ENCODE data around the gene HOXA4.

The HOXA4 gene

DNA sequence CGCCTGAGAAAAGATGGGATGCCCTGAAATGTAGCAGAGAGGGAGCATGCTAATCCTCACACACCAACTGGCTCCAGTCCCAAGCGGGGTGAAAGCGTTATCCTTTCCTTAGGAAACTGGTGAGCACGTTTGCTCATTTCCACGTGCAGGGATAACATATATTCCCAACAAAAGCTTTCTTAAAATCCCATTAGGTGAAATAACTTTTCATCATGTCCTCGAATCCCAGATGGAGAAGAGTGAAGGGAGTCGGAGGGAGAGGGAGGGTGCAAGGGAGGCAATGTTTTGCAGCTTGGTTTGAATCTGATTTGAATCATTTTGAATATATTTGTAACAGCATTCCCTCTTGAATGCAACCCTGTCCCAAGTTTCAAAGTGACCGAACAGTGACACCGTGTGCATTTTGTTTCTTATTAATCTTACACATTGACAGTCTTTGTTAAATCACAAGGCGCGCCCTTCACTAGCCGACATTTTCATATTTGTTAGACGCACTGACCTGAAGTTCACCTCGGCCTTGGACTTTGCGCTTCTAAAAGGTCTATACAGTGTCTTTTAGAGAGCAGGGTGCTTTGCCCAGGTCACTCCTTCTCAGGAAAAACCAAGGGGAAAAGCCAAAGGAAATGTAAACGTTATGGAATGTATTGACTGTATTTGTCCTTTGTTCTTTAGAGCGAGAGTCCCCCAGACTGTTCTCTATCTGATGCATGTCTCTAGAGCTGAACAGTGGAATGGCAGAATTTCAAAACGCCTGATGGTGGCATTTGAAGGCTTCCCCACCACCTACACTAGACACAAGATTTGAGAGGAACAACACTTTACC lies 3.1 kb upstream of the HOXA4 start:
- no peak for DNase-seq

DNA sequence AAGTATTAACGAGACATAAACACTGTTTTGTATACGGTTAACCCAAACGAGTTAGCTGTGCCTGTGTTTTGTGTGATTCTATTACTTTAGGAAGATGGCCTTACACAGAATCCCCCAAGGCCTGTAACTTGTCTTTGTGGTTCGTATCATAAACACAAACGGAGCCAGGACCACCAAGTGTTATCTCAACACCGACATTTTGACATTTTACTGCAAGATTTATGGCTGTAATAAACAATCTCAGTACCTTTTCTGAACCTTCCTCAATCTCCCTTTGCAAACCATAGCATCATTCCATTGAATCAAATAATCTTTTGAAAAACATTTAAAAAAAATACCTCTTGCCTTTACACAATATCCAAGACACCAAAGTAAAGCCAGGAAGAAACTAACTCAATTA lies 2.4 kb upstream of the HOXA4 start:
- DNase-seq: no peak

DNA sequence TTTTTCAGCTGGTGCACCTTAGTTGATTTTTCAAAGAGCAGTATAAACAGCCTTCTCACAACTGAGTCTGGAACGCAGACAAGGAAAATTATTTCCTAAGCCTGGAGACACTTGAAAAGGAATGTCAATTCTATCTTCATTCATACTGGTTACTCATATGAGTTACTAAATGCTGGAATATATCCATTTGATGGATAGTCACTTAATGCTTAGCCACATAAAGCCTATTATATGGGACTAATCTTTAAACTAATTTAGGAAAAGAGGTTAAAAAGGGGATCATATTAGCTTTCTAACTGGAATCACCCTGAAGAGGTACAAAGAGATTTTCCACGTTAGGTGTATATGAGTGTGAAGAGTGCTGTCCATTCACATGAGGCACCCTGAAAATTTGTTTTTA lies 1.7 kb upstream of the HOXA4 start:
- DNase-seq: no peak

GRCh38 chr7:27131390-27131819 lies 848 bp upstream of the HOXA4 start:
- no peak for DNase-seq

DNA sequence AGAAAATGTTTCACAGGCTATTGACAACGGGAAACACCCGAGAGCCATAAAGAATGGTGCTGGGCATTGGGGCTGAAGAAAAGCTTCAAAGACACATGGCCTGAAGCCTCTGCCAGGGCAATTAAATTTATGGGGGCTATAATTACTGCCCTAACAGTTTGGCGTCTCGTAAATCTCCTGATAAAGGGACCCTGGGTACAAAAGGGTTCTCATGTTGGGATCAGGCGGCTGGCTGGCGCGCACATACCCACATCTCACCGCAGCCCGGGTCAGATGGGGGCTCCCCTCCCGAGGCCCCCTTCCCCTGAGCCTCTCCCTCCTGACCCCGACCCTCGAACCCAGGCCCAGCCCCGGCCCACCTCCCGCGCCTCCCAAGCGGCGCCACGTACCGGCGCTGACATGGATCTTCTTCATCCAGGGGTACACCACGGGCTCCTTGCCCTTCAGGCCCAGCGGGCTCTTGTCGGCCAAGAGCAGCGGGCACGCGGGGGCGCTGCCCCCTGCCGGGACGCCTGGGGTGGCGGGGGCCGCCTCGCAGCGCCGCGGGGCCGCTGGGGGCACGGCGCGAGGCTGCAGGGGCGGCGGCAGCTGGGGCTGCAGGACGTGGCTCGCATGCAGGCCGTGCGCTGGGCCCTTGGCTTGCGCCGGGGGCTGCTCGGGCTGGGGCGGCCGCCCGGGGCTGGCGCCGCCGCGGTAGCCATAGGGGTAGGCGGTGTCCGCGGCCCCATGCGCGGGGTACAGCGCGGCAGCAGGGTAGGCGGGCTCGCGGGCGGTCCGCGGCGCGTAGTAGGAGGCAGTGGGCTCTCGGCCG lies 623 bp downstream of the HOXA4 start:
- DNase-seq: no peak

- no peak for DNase-seq
These were observed 1.5 kb downstream of the HOXA4 start for GRCh38 chr7:27128776-27129728.

- no peak for DNase-seq
These were observed 2.5 kb downstream of the HOXA4 start for GRCh38 chr7:27128034-27128433.

DNA sequence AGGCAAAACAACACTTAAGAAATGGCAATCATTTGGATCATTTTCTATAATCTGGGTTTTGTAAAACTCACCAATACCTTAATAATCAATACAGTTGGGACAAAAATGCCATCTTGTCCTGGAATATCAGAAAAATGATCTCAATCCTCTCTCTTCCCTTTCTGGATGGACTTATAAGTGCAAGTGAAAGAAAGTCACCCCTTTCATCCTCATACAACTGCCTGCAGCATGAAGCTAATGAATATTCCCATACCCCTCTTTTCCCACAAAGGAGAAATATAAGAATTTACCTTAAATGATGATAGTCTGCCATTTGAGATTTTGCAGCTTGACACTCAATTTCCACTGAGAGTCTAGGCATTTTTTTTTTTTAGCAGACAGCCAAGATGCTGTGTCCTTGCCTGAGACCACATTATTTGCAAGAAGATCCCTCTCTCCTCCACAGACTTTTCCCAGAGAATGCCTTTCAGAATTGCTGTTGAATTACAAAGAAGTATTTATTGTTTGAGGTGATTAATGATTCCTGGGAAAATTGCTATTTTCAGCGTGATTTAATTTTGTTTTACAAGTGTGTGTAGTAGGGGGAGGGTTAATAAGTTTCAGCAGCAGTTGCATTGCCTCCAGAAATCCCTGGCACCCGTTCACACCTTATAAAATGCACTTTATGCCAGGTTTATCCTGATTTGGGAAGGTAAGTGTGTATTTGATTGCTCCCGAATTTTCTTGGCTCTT lies 3.8 kb downstream of the HOXA4 start:
- DNase-seq: no peak

DNA sequence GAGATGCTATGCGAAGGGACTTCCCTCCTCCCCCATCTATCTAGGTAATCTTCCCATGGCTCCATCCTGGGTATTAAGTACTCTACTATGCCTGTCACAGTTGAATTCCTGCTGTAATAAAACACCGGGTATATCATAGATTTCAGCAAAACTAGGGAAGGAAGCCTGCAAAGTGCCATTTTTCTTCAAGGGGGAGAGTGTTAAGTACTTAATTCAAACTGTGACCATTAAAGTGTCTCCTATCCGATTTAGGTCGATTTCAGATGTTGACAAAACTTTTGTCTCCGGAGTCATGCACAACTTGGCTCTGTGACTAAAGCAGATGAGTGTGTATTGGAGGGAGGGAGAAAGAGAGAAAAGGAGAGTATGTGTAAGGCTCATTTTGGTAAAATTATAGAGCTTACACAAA lies 4.6 kb downstream of the HOXA4 start:
- no peak for DNase-seq

DNA sequence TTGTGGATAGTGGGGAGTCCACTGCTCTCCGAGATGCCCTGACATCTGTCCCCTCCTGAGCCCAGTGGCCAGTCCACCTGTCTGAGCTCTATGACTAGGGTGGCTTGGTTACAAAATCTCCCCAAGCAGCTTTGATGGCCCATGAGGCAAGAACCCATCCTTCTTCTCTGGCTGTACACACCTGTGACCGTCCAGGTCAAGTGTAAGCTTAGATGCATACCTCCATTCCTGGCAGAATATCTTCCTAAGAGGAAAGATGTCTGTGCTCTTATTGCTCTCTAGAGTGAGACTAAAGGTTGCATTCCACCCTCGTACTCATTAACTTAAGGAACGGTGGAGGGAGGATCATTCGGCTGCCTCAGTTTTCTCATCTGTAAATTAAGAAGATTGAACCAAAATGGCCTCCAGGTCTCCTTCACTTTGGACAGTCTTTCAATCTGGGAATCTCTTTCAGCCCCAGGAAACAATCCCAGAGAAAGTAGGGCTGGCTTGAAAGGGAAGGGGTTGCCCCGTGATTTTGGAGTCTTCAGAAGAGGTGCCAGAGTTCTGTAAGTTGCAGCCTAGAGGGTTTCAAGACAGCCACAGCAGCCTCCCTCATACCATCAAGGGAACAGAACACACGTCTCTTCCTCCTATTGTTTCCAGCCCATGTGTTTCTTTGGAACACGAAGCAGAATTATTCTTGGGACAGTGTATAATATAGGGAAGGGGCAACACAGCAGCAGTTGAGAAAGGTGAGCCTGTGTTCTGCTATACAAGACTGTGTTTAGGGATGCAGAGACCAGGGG lies 5.5 kb downstream of the HOXA4 start:
- no peak for DNase-seq

DNA sequence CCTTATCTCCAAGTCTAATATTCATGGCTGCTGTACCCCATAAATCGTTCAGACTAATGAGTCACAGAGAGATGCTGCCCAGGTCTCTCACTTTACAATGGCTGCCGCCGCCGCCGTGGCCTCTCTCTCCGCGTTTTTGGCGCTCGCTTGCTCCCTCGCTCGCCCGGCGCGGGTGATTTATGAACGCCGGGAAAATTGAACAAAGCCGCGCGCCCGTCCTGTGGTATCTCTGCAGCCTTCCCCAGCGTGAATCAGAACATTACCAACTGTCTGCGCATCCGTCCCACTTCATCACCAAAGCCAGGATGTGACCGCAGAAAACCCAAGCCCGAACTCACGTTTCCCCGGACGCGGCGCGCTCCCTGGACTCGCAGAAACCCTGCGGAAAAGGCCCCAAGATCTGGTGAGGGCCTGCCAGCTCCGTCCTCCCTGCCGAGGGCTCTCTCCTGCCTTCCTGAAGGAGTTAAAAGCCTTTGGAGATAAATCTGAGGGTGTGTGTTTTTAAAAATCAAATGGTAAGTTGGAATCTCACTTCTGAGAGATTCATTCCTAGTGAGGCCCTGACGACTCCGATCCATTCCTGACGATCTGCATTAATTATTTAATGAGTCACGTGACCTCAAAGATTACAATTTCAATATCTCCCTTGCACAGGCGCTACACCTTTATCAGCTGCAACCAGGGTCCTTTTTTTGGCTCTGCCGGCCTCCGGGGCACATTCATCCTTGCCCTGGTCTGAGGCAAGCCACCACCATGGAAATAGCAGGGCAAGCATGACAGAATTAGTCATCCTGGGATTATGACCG lies 6.3 kb downstream of the HOXA4 start:
- no peak for DNase-seq

DNA sequence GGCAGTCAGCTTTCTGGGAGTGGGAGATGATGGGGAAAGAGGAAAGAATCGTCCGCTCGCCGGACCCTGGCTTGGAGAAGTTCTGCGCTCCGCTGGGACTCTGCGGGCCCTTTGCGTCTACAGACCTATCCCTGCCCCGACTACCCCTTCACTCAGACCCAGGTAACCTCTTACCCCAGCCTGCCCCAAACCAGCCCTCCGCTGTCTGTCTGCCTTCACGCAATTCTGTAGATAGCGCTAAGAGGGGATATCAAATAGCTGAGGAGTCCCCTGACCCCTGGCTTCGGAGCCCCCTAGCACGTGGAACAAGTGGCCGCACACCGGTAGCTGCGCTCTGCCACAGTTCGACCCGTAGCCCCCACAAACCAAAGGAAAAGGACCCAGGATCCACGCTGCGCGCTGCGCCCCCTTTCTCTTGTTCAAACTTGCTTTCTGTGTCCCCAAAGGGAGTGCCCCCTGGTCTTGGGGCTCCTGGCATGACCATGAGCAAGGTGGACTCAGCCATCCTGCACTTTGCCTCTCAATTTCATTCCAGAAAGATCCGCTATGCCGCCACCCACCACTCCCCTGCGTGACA lies 7.0 kb downstream of the HOXA4 start:
- no peak for DNase-seq

DNA sequence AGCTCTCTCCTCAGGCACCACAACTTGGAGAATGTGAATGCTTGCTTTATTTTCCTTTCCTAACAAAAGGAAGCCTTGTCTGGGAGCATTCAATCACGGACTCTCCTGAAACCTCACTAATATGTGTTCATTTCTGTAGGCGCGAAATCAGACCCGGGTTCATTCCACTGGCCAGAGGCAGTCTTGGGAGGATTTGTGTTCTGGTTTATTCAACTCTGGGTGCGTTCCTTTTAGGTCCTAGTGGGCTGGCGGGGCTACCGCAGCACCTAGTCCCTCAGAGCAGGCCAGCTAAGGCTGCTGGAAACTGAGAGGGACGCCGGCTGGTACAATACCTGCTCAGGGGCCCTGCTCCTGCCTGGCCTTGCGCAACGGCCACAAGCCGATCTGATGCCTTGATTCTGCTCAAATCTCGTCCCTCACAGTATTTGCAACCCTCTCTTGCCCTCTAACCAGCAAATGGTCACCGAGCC lies 7.5 kb downstream of the HOXA4 start:
- DNase-seq: no peak

- no peak for DNase-seq
These were observed 8.3 kb downstream of the HOXA4 start for GRCh38 chr7:27122077-27122910.

GRCh38 chr7:27121684-27122076 lies 8.9 kb downstream of the HOXA4 start:
- DNase-seq: no peak

GRCh38 chr7:27119412-27119911 lies 11.1 kb downstream of the HOXA4 start:
- DNase-seq: no peak

GRCh38 chr7:27118580-27118979 lies 12.0 kb downstream of the HOXA4 start:
- no peak for DNase-seq
